Ishikawa (cell line): ENCODE results near the gene POLR2B.

Experiments used
- CEBPB ChIP-seq: IDR thresholded peaks from 2 replicates; pipeline ENCODE4 v1.6.1; 2012
- CREB1 ChIP-seq: IDR thresholded peaks from 2 replicates; pipeline ENCODE4 v1.6.1; 2012; ENCODE audit warnings: low read depth
- EGR1 ChIP-seq: IDR thresholded peaks from 2 replicates; pipeline ENCODE4 v1.6.1; 2012
- EP300 ChIP-seq: IDR thresholded peaks from 2 replicates; pipeline ENCODE4 v1.6.1; 2012; ENCODE audit warnings: borderline replicate concordance
- FOXM1 ChIP-seq: IDR thresholded peaks from 2 replicates; pipeline ENCODE4 v1.6.1; 2012; ENCODE audit warnings: low read depth, borderline replicate concordance
- NFIC ChIP-seq: IDR thresholded peaks from 2 replicates; pipeline ENCODE4 v1.6.1; 2012
- RAD21 ChIP-seq: IDR thresholded peaks from 2 replicates; pipeline ENCODE4 v1.6.1; 2012; ENCODE audit warnings: low read depth
- TAF1 ChIP-seq: IDR thresholded peaks from 2 replicates; pipeline ENCODE4 v1.6.1; 2012; ENCODE audit warnings: low read depth, mild to moderate bottlenecking
- TCF12 ChIP-seq: IDR thresholded peaks from 2 replicates; pipeline ENCODE4 v1.6.1; 2012; ENCODE audit warnings: low read depth
- TEAD4 ChIP-seq: IDR thresholded peaks from 2 replicates; pipeline ENCODE4 v1.6.1; 2012
- YY1 ChIP-seq: IDR thresholded peaks from 2 replicates; pipeline ENCODE4 v1.6.1; 2012; ENCODE audit warnings: low read depth
- ZBTB7A ChIP-seq: IDR thresholded peaks from 2 replicates; pipeline ENCODE4 v1.6.1; 2012; ENCODE audit warnings: low read depth
- TF ChIP-seq, protein P1 (sequence below): IDR thresholded peaks from 2 replicates; pipeline ENCODE4 v1.6.1; 2012; ENCODE audit warnings: low read depth, mild to moderate bottlenecking
- TF ChIP-seq, protein P2 (sequence below): IDR thresholded peaks from 2 replicates; pipeline ENCODE4 v1.6.1; 2012
- TF ChIP-seq, protein P3 (sequence below): IDR thresholded peaks from 2 replicates; pipeline ENCODE4 v1.6.1; 2012

Gene POLR2B

DNA sequence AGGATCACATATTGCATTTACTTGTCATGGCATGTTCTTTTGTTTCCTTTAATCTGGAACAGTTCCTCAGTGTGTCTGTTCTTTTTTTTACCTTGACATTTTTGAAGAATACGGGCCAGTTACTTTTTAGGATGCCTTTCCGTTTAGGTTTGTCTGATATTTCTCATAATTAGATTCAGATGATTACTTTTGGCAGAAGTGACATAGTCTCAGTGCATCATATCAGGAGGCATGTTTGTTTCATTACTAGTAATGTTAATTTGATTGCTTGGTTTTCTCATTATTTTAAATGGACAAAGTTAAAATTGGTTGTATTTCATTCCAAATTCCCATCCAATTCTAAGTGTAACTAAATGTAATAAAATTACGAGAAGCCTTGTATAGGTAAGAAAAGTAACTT, 8.3 kb downstream of the POLR2B start:
- TF ChIP-seq RAD21 (no peak), CEBPB (no peak), YY1 (no peak), EP300 (no peak), CREB1 (no peak), EGR1 (no peak)

DNA sequence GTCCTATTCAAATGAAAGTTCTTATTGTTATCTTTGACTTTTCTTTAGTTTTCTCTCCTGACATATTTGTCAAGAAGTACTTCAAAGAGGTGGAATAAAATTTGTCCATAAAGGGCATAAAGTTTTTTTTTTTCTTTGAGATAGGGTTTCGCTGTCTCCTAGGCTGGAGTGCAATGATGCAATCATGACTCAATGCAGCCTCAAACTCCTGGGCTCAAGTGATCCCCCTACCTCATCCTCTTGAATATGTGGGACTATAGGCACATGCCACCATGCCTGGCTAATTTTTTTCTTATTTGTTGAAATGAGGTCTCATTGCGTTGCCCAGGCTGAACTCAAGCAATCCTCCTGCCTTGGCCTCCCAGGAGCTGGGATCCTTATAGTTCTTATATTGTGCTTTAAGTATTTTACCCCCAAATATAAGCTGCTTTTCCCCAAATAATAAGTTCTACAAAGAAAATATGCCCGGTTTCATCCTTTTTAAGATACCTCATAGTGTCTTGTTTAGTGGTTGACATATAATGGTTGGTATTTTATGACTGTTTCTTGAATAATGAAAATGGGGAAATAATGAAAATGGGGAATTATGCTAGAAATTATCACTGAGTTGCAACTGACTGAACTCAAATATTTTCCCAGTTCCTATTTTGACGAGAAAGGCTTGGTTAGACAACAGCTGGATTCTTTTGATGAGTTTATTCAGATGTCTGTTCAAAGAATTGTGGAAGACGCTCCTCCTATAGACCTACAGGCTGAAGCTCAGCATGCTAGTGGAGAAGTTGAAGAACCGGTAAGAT, 11.6 kb downstream of the POLR2B start:
- no peak for TF ChIP-seq RAD21
- TF ChIP-seq TAF1 = no peak
- no peak for TF ChIP-seq YY1

DNA sequence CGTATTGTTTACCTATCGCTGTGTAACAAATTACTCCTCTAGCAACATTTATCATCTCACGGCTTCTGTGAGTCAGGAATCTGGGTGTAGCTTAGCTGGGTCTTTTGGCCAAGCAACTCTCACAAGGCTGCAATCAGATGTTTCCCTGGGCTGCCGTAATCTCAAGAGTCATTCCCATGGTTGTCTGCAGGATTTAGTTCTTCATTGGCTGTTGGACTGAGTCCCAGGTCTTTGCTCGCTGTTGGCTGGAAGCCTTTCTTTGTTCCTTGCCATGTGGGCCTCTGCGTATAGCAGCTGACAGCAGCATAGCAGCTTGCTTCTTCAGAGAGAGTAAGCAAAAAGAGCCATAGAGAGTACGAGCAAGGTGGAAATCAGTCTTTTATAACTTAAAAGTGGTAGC, 16.8 kb downstream of the POLR2B start:
- no peak for TF ChIP-seq YY1

DNA sequence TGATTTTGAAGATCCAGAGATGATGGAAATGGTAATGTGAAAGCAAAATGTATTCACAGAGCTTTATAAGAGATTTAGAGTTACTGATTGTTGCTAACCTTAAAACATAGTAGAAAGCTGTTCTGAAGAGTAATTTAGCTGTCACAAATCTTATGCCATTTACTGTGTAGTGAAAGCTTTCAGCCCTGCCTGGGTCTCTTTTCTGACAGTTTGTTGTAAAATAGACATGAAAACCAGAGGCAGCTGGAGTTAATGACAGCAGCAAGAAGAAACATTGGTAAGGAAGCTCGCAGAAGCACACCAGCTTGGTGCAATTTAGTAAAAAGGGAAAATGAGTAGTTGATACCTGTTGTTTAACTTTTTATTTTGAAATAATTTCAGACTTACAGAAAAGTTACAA, 21.1 kb downstream of the POLR2B start:
- no peak for TF ChIP-seq FOXM1
- no peak for TF ChIP-seq TAF1
- TF ChIP-seq, protein P1, sequence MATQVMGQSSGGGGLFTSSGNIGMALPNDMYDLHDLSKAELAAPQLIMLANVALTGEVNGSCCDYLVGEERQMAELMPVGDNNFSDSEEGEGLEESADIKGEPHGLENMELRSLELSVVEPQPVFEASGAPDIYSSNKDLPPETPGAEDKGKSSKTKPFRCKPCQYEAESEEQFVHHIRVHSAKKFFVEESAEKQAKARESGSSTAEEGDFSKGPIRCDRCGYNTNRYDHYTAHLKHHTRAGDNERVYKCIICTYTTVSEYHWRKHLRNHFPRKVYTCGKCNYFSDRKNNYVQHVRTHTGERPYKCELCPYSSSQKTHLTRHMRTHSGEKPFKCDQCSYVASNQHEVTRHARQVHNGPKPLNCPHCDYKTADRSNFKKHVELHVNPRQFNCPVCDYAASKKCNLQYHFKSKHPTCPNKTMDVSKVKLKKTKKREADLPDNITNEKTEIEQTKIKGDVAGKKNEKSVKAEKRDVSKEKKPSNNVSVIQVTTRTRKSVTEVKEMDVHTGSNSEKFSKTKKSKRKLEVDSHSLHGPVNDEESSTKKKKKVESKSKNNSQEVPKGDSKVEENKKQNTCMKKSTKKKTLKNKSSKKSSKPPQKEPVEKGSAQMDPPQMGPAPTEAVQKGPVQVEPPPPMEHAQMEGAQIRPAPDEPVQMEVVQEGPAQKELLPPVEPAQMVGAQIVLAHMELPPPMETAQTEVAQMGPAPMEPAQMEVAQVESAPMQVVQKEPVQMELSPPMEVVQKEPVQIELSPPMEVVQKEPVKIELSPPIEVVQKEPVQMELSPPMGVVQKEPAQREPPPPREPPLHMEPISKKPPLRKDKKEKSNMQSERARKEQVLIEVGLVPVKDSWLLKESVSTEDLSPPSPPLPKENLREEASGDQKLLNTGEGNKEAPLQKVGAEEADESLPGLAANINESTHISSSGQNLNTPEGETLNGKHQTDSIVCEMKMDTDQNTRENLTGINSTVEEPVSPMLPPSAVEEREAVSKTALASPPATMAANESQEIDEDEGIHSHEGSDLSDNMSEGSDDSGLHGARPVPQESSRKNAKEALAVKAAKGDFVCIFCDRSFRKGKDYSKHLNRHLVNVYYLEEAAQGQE = no peak
- TF ChIP-seq ZBTB7A = no peak
- no peak for TF ChIP-seq CREB1
- TF ChIP-seq, protein P2, sequence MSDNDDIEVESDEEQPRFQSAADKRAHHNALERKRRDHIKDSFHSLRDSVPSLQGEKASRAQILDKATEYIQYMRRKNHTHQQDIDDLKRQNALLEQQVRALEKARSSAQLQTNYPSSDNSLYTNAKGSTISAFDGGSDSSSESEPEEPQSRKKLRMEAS = no peak
- no peak for TF ChIP-seq YY1
- TF ChIP-seq EP300 = no peak
- TF ChIP-seq TCF12 = no peak
- TF ChIP-seq, protein P3, sequence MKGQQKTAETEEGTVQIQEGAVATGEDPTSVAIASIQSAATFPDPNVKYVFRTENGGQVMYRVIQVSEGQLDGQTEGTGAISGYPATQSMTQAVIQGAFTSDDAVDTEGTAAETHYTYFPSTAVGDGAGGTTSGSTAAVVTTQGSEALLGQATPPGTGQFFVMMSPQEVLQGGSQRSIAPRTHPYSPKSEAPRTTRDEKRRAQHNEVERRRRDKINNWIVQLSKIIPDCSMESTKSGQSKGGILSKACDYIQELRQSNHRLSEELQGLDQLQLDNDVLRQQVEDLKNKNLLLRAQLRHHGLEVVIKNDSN = no peak
- no peak for TF ChIP-seq NFIC
- no peak for TF ChIP-seq CEBPB
- TF ChIP-seq RAD21 = no peak
- TF ChIP-seq TEAD4 = no peak
- no peak for TF ChIP-seq EGR1

DNA sequence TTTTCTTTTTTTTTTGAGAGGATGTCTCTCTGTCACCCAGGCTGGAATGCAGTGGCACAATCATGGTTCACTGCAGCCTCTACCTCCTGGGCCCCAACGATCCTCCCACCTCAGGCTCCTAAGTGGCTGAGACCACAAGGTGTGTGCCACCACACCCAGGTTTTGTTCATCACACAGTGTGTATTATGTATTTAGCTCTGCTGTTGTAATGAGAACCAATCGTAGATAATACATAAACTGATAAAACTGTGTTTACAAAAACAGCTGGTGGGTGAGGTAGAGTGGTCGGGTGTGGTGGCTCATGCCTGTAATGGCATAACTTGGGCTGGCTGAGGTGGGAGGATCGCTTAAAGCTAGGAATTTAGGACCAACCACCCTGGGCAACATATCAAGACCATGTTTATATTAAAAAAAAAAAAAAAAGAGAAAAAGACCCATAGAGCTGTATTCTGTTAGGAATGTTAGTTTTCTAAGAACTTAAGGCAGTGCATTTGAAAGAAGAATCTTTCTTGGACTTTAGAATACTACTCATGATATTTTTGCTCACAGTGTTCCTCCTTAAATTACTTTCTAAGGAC, 34.9 kb downstream of the POLR2B start:
- no peak for TF ChIP-seq TAF1
- TF ChIP-seq TEAD4 = no peak
- TF ChIP-seq FOXM1 = no peak
- TF ChIP-seq ZBTB7A = no peak
- TF ChIP-seq RAD21 = no peak
- TF ChIP-seq, protein P2 = no peak
- TF ChIP-seq EP300 = no peak
- no peak for TF ChIP-seq CEBPB
- TF ChIP-seq CREB1 = no peak
- TF ChIP-seq TCF12 = no peak
- TF ChIP-seq NFIC = no peak
- TF ChIP-seq, protein P3 = no peak
- TF ChIP-seq, protein P1 = no peak
- no peak for TF ChIP-seq YY1

DNA sequence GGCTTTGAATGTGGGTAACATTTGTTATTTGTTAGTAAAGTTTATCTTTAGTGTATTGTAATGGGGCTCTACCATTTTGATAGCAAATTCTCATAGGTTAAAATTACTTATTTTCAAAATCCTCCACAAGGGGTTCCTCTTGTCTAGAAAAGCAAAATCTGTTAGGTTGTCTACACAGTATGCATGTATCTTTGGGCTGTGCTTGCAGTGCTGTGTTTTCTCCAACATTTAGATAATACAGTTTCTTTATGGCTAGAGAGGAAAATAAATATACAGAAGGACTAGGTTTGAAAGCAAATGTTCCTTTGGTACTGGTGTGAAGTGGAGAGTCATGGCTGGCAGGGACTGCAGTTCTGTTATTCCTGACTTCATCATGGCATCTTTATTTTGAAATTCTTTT, 40.3 kb downstream of the POLR2B start:
- no peak for TF ChIP-seq FOXM1
- TF ChIP-seq, protein P3 = no peak
- no peak for TF ChIP-seq NFIC
- TF ChIP-seq TCF12 = no peak
- TF ChIP-seq, protein P2 = no peak
- no peak for TF ChIP-seq EP300
- no peak for TF ChIP-seq YY1
- TF ChIP-seq TEAD4 = no peak
